OCI-LY7 (cell line): ENCODE data around the gene SSPN.

ENCODE experiments used
- CTCF ChIP-seq: fragments of 200-600 bp; sonication (generic); conservative IDR thresholded peaks from 2 replicates; pipeline ENCODE4 v1.5.1; 2014; ENCODE audit warnings: mild to moderate bottlenecking, antibody characterized with exemption, low read length, moderate library complexity, mixed read lengths
- EZH2phosphoT487 ChIP-seq: fragments of 200-600 bp; sonication (generic); IDR thresholded peaks from 2 replicates; pipeline ENCODE4 v1.6.1; 2018; ENCODE audit warnings: low read depth, borderline replicate concordance, mild to moderate bottlenecking, mixed run types, antibody characterized with exemption, low read length, moderate library complexity, mixed read lengths

- TF ChIP-seq CTCF = no peak
- no peak for TF ChIP-seq EZH2phosphoT487
These were observed 9.9 kb downstream of the SSPN start for GRCh38 chr12:26205298-26205697.
